ENCODE data around the gene TBXAS1.

Gene TBXAS1

DNA sequence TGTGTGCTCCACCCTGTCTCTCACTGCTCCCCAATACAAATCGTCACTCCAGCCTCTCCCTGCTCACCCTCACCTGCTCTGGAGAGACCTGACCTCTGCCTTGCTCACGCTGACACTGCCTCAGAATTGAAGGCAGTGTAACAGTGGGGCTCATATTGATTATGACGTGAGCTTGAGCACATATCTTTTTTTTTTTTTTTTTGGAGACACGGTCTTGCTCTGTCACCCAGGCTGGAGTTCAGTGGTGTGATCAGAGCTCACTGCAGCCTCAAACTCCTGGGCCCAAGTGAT, 84.7 kb downstream of the TBXAS1 start:
- no peaks in the 10 kb centered on the region for H3K27me3 ChIP-seq (ENCODE audit: insufficient read depth, low read length, poor library complexity, severe bottlenecking)
- H3K4me3 ChIP-seq (ENCODE audit: low read length, poor library complexity, severe bottlenecking): no peak overlapping the region
- no peaks in the 10 kb centered on the region for H4K20me1 ChIP-seq (ENCODE audit: insufficient read depth, low read length, poor library complexity, severe bottlenecking)
- no peaks in the 10 kb centered on the region for H3F3A ChIP-seq (ENCODE audit: low read depth)
- H3K9me2 ChIP-seq (replicated peaks; ENCODE audit: low read depth, low read length): no peaks in the 10 kb centered on the region
- H3K36me3 ChIP-seq (ENCODE audit: insufficient read depth, low read length): no peaks in the 10 kb centered on the region
- H3K9me3 ChIP-seq (ENCODE audit: insufficient read depth, low read depth, low read length): no peaks in the 10 kb centered on the region
- H3K4me2 ChIP-seq (ENCODE audit: low read depth, low read length, poor library complexity, severe bottlenecking): no peak overlapping the region
- H3K9ac ChIP-seq (ENCODE audit: low read depth, low read length, poor library complexity, severe bottlenecking): no peak overlapping the region
- peaks cover 22% of the 10 kb centered on the region for H3K4me1 ChIP-seq (ENCODE audit: insufficient read depth, low read length, poor library complexity, severe bottlenecking)
- no peaks in the 10 kb centered on the region for H3K79me2 ChIP-seq (ENCODE audit: insufficient read depth, low read length)
- H2AFZ ChIP-seq (ENCODE audit: low read length): no peak overlapping the region
- no peak for TF ChIP-seq EZH2phosphoT487 (IDR thresholded peaks at IDR 0.05; ENCODE audit: borderline replicate concordance)
- TF ChIP-seq, protein P1, sequence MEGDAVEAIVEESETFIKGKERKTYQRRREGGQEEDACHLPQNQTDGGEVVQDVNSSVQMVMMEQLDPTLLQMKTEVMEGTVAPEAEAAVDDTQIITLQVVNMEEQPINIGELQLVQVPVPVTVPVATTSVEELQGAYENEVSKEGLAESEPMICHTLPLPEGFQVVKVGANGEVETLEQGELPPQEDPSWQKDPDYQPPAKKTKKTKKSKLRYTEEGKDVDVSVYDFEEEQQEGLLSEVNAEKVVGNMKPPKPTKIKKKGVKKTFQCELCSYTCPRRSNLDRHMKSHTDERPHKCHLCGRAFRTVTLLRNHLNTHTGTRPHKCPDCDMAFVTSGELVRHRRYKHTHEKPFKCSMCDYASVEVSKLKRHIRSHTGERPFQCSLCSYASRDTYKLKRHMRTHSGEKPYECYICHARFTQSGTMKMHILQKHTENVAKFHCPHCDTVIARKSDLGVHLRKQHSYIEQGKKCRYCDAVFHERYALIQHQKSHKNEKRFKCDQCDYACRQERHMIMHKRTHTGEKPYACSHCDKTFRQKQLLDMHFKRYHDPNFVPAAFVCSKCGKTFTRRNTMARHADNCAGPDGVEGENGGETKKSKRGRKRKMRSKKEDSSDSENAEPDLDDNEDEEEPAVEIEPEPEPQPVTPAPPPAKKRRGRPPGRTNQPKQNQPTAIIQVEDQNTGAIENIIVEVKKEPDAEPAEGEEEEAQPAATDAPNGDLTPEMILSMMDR (conservative IDR thresholded peaks at IDR 0.05; ENCODE audit: low read length): no peak

GRCh38 chr7:139914306-139915267, 85.5 kb downstream of the TBXAS1 start:
- no peak overlapping the region for H3K4me2 ChIP-seq (ENCODE audit: low read depth, low read length, poor library complexity, severe bottlenecking)

DNA sequence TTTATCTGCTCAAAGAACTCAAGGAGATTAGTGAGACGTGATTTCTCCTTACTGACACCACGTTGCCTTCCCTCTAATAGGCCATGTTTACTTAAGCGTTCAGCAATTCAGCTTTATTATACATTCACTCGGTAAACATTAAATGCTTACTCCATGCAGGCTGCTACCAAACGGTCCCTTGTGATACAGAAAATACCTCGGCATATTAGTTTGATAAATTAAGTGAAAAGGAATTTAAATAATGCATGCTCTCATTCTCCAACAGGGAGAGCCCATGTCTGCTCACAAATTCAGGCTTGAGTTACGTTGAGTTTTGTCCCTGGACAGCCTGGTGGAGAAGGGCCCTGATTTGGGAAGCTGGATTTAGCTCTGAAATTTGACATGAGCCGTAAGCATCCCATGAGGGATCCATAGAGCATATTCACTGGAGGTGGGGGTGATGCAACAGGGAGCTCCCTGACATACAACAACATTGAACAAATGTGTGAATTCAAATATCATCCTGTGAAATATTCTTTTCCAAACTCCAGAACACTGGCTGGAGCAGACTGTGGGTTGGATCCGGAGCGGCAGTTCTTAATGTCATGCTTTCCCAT, 86.3 kb downstream of the TBXAS1 start:
- H3K79me2 ChIP-seq (ENCODE audit: insufficient read depth, low read length): no peaks in the 10 kb centered on the region
- H2AFZ ChIP-seq (ENCODE audit: low read length): no peak overlapping the region
- no peaks in the 10 kb centered on the region for H3F3A ChIP-seq (ENCODE audit: low read depth)
- H3K4me3 ChIP-seq (ENCODE audit: low read length, poor library complexity, severe bottlenecking): no peak overlapping the region
- no peak overlapping the region for H3K4me2 ChIP-seq (ENCODE audit: low read depth, low read length, poor library complexity, severe bottlenecking)
- H3K9me2 ChIP-seq (replicated peaks; ENCODE audit: low read depth, low read length): no peaks in the 10 kb centered on the region
- peaks cover 18% of the 10 kb centered on the region for H3K4me1 ChIP-seq (ENCODE audit: insufficient read depth, low read length, poor library complexity, severe bottlenecking)
- no peak overlapping the region for H3K9ac ChIP-seq (ENCODE audit: low read depth, low read length, poor library complexity, severe bottlenecking)
- no peaks in the 10 kb centered on the region for H3K36me3 ChIP-seq (ENCODE audit: insufficient read depth, low read length)
- H4K20me1 ChIP-seq (ENCODE audit: insufficient read depth, low read length, poor library complexity, severe bottlenecking): no peaks in the 10 kb centered on the region
- no peaks in the 10 kb centered on the region for H3K27me3 ChIP-seq (ENCODE audit: insufficient read depth, low read length, poor library complexity, severe bottlenecking)
- no peaks in the 10 kb centered on the region for H3K9me3 ChIP-seq (ENCODE audit: insufficient read depth, low read depth, low read length)
- no peak for TF ChIP-seq EZH2phosphoT487 (IDR thresholded peaks at IDR 0.05; ENCODE audit: borderline replicate concordance)
- TF ChIP-seq, protein P1 (conservative IDR thresholded peaks at IDR 0.05; ENCODE audit: low read length): no peak

More at GRCh38 chr7:139914306-139915267, 85.5 kb downstream of the TBXAS1 start:
- no peaks in the 10 kb centered on the region for H3K9me3 ChIP-seq (ENCODE audit: insufficient read depth, low read depth, low read length)
- peaks cover 18% of the 10 kb centered on the region for H3K4me1 ChIP-seq (ENCODE audit: insufficient read depth, low read length, poor library complexity, severe bottlenecking)
- no peak overlapping the region for H3K9ac ChIP-seq (ENCODE audit: low read depth, low read length, poor library complexity, severe bottlenecking)
- TF ChIP-seq EZH2phosphoT487 (IDR thresholded peaks at IDR 0.05; ENCODE audit: borderline replicate concordance): no peak
- TF ChIP-seq, protein P1 (conservative IDR thresholded peaks at IDR 0.05; ENCODE audit: low read length): no peak
- H2AFZ ChIP-seq (ENCODE audit: low read length): no peak overlapping the region
- H3K4me3 ChIP-seq (ENCODE audit: low read length, poor library complexity, severe bottlenecking): no peak overlapping the region
- no peaks in the 10 kb centered on the region for H3K27me3 ChIP-seq (ENCODE audit: insufficient read depth, low read length, poor library complexity, severe bottlenecking)
- H3K9me2 ChIP-seq (replicated peaks; ENCODE audit: low read depth, low read length): no peaks in the 10 kb centered on the region
- H4K20me1 ChIP-seq (ENCODE audit: insufficient read depth, low read length, poor library complexity, severe bottlenecking): no peaks in the 10 kb centered on the region
- H3K79me2 ChIP-seq (ENCODE audit: insufficient read depth, low read length): no peaks in the 10 kb centered on the region
- no peaks in the 10 kb centered on the region for H3K36me3 ChIP-seq (ENCODE audit: insufficient read depth, low read length)
- no peaks in the 10 kb centered on the region for H3F3A ChIP-seq (ENCODE audit: low read depth)

All from Loucy (cell line).